Measurements from ENCODE around the gene TEPSIN. TPM values are rescaled to one million over a fixed set of nuclear protein-coding genes. Genes with fewer than 3 reads are reported as not detected.

The TEPSIN gene
- total and polyA plus RNA-seq, 4 donors: 20.7 to 48.7 (median 31.1) TPM

- no peak for TF ChIP-seq CTCF (IDR thresholded peaks at IDR 0.05; ENCODE audit: control extremely low read depth, extremely low read depth)
These were observed 6.9 kb upstream of the TEPSIN start for GRCh38 chr17:81245665-81246342.

DNA sequence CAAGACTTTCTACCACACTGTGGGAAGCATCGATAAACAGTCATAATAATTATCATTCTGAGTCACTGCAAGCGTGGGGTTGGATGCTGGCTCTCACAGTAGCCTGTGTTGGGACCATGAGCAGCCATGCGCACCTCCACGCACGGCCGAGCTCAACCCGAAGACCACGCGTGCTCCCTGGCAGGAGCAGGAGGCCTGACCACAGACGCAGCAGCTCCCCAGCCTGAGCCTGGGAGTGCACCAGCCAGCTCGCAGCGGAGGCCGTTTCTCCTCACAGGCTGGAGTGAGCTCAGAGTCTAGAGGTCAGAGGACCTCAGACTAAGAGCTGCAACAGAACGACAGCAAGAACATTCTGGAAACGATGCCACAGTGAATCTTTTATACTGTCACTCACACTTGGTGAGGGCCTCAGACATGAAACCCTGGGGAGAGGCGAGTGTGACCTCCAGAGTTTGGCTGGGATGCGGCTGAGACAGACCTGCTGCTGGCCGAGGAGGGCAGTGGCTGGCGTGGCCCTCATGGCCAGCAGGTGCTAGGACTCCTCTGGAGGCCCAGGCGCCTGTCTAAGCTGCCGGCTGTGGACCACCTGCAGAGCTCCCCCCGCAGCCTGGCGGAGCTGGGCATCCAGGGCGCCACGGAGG is 6.3 kb upstream of the TEPSIN start:
- Histone ChIP-seq H3K9me3 (ENCODE audit: control insufficient read depth in 4 of 4, insufficient read depth in 3 of 4, low read length in 3 of 4) (no peaks in the 10 kb centered on the region), H3K9ac (ENCODE audit: insufficient read depth in 1 of 2, low read length in 2 of 2) (no peak overlapping the region), H3K36me3 (ENCODE audit: control insufficient read depth in 4 of 4, insufficient read depth in 4 of 4, low read length in 4 of 4) (peaks cover 0 to 30% (median 3%) of the 10 kb centered on the region in 4 donors), H3K4me3 (no peak overlapping the region), H3K27ac (ENCODE audit: low read depth in 1 of 2, low read length in 1 of 2) (no peak overlapping the region), H3K27me3 (ENCODE audit: control insufficient read depth in 3 of 3, insufficient read depth in 3 of 3, low read length in 2 of 3) (no peaks in the 10 kb centered on the region), H3K4me1 (ENCODE audit: control insufficient read depth in 5 of 5, insufficient read depth in 5 of 5, low read length in 5 of 5) (peaks cover 0 to 4% (median 0%) of the 10 kb centered on the region in 5 donors)
- ATAC-seq (ENCODE audit: insufficient read depth, low FRiP score): no peak
- 86 to 90% methylated on average over 25 of the region's 25 CpGs for WGBS, 2 donors
- no peak for TF ChIP-seq CTCF (IDR thresholded peaks at IDR 0.05; ENCODE audit: control extremely low read depth, extremely low read depth)
- DNase-seq: no peak

More at GRCh38 chr17:81245665-81246342, 6.9 kb upstream of the TEPSIN start:
- H3K27me3 ChIP-seq (ENCODE audit: control insufficient read depth in 3 of 3, insufficient read depth in 3 of 3, low read length in 2 of 3): no peaks in the 10 kb centered on the region
- no peak overlapping the region for H3K27ac ChIP-seq (ENCODE audit: low read depth in 1 of 2, low read length in 1 of 2)
- DNase-seq (no peak), ATAC-seq (ENCODE audit: insufficient read depth, low FRiP score) (no peak)
- H3K9me3 ChIP-seq (ENCODE audit: control insufficient read depth in 4 of 4, insufficient read depth in 3 of 4, low read length in 3 of 4): no peaks in the 10 kb centered on the region
- peaks cover 0 to 36% (median 3%) of the 10 kb centered on the region in 4 donors for H3K36me3 ChIP-seq (ENCODE audit: control insufficient read depth in 4 of 4, insufficient read depth in 4 of 4, low read length in 4 of 4)
- H3K9ac ChIP-seq (ENCODE audit: insufficient read depth in 1 of 2, low read length in 2 of 2): no peak overlapping the region
- H3K4me3 ChIP-seq: no peak overlapping the region
- peaks cover 0 to under 1% (median 0%) of the 10 kb centered on the region in 5 donors for H3K4me1 ChIP-seq (ENCODE audit: control insufficient read depth in 5 of 5, insufficient read depth in 5 of 5, low read length in 5 of 5)
- 88 to 93% methylated on average over 35 to 37 of the region's 37 CpGs for WGBS, 2 donors

DNA sequence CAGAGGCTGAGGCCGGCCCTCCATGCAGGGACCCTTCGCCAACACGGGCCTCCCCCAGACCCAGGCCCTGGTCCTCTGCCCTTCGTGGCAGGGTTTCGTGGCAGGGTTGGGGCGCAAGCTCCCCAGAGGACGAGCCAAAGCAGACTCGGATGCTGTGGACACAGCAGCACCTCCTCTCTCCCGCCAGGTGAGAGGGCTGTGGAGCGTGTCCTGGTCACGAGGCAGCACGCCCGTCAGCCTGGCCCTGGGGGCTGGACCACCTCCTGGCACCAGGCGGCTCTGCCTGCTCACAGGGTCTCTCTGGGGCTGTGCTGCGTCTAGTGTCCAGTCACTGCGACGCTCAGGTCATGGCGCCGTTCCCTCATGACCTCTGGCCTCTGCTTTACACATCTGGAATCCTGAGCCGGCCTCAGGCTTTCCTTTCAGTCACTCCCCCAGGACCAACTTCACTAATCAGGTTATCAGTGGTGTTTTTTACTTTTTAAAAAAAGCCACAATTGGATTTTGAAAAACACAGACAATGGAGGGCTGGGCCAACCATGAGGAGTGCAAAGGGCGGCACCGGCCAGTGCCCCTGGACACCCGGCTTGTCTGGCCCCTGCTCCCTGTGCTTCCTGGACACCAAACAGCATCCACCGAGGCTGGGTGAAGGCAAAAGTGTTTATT is 5.6 kb upstream of the TEPSIN start:
- Histone ChIP-seq H3K27ac (ENCODE audit: low read depth in 1 of 2, low read length in 1 of 2) (no peak overlapping the region), H3K4me1 (ENCODE audit: control insufficient read depth in 5 of 5, insufficient read depth in 5 of 5, low read length in 5 of 5) (peaks cover 0 to 8% (median 0%) of the 10 kb centered on the region in 5 donors), H3K9me3 (ENCODE audit: control insufficient read depth in 4 of 4, insufficient read depth in 3 of 4, low read length in 3 of 4) (no peaks in the 10 kb centered on the region), H3K36me3 (ENCODE audit: control insufficient read depth in 4 of 4, insufficient read depth in 4 of 4, low read length in 4 of 4) (peaks cover 0 to 25% (median under 1%) of the 10 kb centered on the region in 4 donors), H3K9ac (ENCODE audit: insufficient read depth in 1 of 2, low read length in 2 of 2) (no peak overlapping the region), H3K4me3 (no peak overlapping the region), H3K27me3 (ENCODE audit: control insufficient read depth in 3 of 3, insufficient read depth in 3 of 3, low read length in 2 of 3) (no peaks in the 10 kb centered on the region)
- 82 to 88% methylated on average over 23 to 24 of the region's 24 CpGs for WGBS, 2 donors
- DNase-seq (no peak), ATAC-seq (ENCODE audit: insufficient read depth, low FRiP score) (no peak)
- no peak for TF ChIP-seq CTCF (IDR thresholded peaks at IDR 0.05; ENCODE audit: control extremely low read depth, extremely low read depth)
